ENCODE data around the gene OTOGL.
"Not testable (repeated sequence)": the region's sequence is repeated elsewhere in the genome, so short reads cannot be mapped to it uniquely, and the experiment has no call there.

OTOGL gene

GRCh38 chr12:80282226-80282625 lies 182.9 kb downstream of the OTOGL start:
- no peak for DNase-seq

DNA sequence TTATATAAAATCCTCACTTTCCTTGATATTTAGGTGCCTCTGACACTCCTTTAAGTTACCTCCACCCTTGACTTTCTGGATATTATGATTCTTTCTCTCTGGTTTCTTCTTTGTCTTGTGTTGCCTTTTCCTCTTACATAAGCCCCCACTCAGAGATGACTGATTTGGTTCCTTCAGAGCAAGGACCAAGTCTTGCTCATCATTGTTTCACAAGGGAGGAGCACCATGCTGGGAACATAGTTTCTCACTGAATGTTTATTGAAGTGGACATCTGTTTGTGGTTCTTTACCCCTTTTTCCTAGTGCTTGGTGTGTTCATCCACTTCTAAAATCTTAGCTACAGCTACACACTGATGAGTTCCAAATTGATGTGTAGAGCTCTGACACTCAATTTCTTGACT lies 183.4 kb downstream of the OTOGL start:
- DNase-seq: no peak

DNA sequence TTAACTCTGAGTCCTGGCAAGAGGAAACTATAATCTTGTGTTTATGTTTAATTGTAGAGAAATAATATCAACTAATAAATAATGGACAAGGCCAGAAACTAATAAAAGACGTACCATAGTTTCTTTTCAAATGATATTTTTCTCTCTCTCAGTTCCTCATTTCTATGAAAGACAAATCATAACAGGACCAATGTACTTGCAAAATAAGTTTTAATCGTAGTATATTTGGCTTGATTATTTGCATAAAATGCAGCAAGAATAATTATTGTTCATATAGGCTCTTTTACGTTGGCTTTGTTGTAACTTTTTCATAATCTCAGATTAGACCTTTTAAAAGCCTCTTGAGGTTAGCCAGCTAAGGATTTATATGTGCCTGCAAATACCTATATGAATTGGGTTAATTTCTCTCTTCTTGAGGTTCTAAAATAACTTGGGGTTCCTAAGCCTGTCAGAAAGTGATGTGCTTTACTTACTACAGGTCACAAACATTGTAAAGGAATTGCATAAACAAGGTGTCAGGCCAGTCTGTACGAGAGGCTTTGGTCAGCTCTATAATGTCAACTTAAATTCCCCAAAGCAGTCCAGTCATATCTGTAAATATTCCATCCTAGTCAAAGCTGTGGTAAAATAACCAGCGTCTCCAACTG lies 191.9 kb downstream of the OTOGL start:
- no peak for DNase-seq

GRCh38 chr12:80293347-80293746 lies 194.0 kb downstream of the OTOGL start:
- no peak for DNase-seq

DNA sequence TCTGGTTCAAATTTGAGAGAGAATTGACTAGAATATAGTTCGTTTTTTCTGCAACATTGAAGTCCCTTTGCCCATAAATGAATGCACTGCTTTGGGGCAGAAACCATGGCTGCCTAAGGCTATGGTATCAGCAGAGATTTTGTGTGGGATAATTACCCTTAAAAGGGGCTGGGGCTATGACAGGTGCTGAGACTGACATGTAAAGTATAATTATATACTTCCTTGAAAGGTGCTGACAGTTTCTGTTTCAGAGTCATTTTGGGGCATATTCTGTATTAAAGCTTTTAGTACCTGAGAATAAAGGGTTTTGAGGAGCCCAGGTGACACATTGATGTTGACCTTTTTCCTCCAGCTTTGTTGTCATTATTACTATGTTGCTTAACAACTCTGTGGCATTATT lies 194.4 kb downstream of the OTOGL start:
- DNase-seq: peak; percentile 27

GRCh38 chr12:80299219-80299618 lies 199.9 kb downstream of the OTOGL start:
- no peak for DNase-seq

DNA sequence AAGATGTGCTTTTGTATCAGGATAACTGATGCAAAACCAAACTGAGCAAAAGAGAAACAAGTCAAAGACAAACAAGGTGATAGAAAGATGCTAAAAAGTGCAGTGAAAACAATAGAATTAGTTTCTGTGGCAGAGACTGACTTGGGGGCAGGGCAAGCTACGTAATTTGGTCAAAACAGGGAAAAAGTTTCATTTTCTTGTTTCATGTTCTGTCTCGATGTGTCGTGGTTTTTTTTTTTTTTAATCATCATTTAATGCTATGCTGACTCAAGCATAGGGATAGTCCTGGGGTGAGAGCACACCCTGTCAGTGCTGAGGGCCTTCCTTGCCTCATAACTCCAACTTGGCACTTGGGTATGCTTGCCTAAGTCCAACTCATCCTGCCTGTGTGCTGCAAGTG lies 200.6 kb downstream of the OTOGL start:
- DNase-seq: no peak

GRCh38 chr12:80307436-80307835 lies 208.1 kb downstream of the OTOGL start:
- not testable (repeated sequence) for DNase-seq

GRCh38 chr12:80313209-80313608 lies 213.9 kb downstream of the OTOGL start:
- DNase-seq: no peak

GRCh38 chr12:80314741-80315140 lies 215.4 kb downstream of the OTOGL start:
- DNase-seq: no peak

DNA sequence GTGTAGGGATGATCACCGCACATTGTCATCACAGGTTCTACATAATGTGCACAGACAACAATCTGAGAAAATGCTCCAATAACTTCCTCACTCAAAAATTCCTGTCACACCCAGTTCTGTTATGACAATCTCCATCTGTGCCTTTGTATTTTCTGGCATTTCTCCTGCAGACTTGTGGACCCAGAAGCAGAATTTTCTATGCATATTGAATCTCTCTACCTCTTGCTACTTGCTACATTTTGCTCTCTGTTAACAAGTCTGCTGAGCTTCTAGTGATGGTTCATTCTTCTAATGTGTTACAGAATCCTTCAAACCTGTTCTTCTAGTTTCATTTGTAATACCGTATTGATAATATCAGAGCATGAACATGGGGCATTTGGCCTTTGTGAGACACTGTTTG lies 216.9 kb downstream of the OTOGL start:
- no peak for DNase-seq

DNA sequence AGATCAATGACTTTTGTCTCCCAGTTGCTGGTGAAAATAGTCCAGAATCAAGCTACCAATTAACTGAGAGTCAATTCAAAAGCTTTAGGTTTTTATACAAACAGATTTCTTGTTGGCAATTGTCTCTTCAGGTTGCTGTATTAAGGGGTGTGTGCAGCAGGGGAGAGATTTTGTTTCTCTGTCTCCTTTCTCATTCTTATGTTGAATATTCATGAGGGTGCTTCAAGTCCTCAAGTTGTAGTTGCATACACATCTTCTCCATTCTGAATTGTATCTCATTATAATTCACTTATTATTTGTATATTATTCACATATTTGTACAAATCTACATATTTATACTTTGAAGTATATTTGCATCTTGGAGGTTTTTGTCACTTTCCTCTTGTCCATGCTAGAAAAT lies 218.0 kb downstream of the OTOGL start:
- no peak for DNase-seq

DNA sequence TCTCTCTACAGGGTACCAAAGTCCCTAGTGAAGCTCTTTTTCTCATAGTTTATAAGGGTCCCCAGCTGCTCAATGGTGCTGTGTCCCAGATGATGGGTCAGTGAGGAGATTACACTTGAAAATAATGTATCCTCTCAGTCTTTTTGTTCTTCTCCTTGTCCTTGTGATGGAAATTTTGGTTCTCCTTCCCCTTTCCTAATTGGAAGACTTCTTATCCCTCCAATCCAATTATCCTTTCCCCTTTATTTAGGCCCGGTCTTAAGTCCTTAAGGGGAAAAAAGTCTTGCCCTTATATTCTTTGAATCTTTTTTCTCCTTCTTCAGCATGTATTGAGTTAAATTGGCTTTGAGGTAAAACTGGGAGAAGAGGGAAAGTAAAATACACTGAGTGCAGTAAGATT lies 218.6 kb downstream of the OTOGL start:
- no peak for DNase-seq

- DNase-seq: no peak
Measured at GRCh38 chr12:80320121-80320678, 220.9 kb downstream of the OTOGL start.

- no peak for DNase-seq
Measured at GRCh38 chr12:80321653-80322052, 222.3 kb downstream of the OTOGL start.

DNA sequence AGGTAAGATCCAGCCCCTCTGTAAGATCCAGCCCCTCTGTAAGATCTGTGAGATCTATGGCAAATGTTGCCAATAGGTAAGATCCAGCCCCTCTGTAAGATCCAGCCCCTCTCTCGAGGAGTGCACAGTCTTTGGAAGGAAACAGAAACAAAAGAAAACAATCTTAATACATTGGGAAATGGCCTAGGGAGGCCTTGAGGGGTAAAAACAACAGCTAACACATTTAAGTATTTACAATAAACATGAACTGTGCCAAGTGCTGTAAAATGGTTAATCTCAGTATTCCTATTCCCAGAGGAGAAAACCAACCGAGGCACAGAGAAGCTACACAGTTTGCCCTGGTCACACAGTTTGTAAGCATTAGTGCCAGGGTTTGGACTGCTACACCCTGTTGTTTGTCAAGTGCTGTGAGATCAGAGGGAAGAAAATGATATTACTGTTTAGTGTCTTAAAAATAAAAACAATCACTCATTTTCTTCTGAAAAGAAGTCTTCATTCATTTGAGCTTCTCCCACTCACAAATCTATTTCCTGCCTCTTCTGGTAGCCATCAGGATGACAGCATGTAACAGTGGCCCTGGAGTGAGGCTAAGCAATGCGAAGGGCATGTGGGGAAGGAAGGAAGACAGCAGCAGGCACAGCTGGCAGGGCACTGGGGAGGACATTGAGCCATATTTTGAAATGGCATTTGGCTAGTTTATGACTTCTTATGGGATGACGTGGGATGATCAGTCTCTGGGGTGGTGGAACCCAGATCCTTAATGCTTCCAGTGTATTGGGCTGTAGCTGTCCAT lies 226.0 kb downstream of the OTOGL start:
- DNase-seq: no peak

GRCh38 chr12:80332827-80333226 lies 233.5 kb downstream of the OTOGL start:
- no peak for DNase-seq

DNA sequence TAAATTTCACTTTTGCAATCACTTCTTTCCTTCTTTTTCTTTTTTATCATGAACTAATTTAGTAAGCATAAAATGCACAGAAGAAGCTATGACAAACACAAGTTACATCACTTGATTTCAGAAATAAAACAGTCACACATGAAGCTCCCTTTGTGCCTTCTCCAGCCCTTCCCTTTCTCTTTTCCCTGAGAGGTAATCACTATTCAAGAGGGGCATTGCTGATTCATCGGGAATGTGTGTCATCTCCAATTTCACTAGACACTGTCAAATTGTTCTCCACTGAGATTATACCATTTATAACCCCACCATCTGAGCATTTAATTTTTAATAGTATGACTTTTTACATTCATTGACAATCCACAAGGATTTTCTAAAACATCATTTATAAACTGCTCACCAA lies 253.1 kb downstream of the OTOGL start:
- DNase-seq: no peak

DNA sequence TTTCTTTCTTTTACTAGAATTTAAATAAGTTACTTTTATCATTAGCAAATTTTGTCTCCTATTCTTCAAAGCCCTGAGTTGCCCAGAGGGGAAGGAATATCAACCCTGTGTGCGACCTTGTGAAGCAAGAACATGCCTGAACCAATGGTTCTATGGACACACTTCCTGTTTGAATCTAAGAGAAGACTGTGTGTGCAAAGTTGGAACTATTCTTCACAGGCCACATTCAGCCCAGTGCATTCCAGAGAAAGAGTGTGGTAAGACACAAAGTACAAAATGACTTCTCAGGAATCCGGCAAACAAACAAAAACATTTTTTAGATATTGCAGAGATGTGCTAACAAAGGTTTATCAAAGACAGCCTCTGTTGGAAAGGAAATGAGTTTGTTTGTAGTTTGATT lies 253.9 kb downstream of the OTOGL start:
- no peak for DNase-seq

- no peak for DNase-seq
Measured at GRCh38 chr12:80356097-80356496, 256.8 kb downstream of the OTOGL start.

GRCh38 chr12:80359703-80360102 lies 260.4 kb downstream of the OTOGL start:
- no peak for DNase-seq

DNA sequence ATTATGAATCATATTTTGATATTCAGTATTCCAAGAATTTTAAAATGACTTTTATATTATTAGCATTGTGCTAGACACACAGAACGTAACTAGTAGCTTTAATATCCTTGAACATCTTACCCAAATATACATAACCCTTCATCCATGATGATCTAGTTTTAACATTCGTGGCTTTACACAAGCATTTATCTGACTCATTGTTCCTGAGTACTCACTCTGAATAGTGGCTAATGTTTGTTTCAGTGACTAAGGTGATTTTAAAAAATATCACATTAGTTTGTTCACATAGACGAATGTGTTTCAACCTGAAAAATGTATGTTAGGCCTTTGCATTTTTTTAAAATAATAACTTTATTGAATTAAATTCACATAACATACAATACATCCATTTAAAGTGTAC lies 264.7 kb downstream of the OTOGL start:
- DNase-seq: no peak

GRCh38 chr12:80373666-80374065 lies 274.3 kb downstream of the OTOGL start:
- no peak for DNase-seq

- no peak for DNase-seq
Measured at GRCh38 chr12:80374615-80375014, 275.3 kb downstream of the OTOGL start.

All from NCI-H1436 (cell line).